HEK293T (cell line): ENCODE measurements around the gene HSPA4.

Experiments
- ARNT ChIP-seq: fragments of 450-650 bp; IDR thresholded peaks from 2 replicates; pipeline ENCODE4 v1.6.1; 2017; ENCODE audit warnings: mild to moderate bottlenecking
- BHLHE40 ChIP-seq: fragments of 450-650 bp; IDR thresholded peaks from 2 replicates; pipeline ENCODE4 v1.6.1; 2016; ENCODE audit warnings: mild to moderate bottlenecking, moderate library complexity, borderline replicate concordance
- ELF4 ChIP-seq: fragments of 450-650 bp; IDR thresholded peaks from 2 replicates; pipeline ENCODE4 v1.6.1; 2017; ENCODE audit warnings: antibody characterized with exemption
- FOXK2 ChIP-seq: fragments of 450-650 bp; IDR thresholded peaks from 2 replicates; pipeline ENCODE4 v1.6.1; 2016; ENCODE audit warnings: mild to moderate bottlenecking
- FOXM1 ChIP-seq: fragments of 450-650 bp; IDR thresholded peaks from 2 replicates; pipeline ENCODE4 v1.6.1; 2017; ENCODE audit warnings: mild to moderate bottlenecking, borderline replicate concordance
- LEF1 ChIP-seq: fragments of 450-650 bp; IDR thresholded peaks from 2 replicates; pipeline ENCODE4 v1.6.1; 2017; ENCODE audit warnings: mild to moderate bottlenecking, borderline replicate concordance
- NFRKB ChIP-seq: fragments of 450-650 bp; IDR thresholded peaks from 2 replicates; pipeline ENCODE4 v1.6.1; 2016; ENCODE audit warnings: mild to moderate bottlenecking, moderate library complexity
- SP1 ChIP-seq: fragments of 450-650 bp; IDR thresholded peaks from 2 replicates; pipeline ENCODE4 v1.6.1; 2017
- TARDBP ChIP-seq: fragments of 450-650 bp; IDR thresholded peaks from 2 replicates; pipeline ENCODE4 v1.6.1; 2016
- TF ChIP-seq, protein P1 (sequence below): fragments of 450-650 bp; IDR thresholded peaks from 2 replicates; pipeline ENCODE4 v1.6.1; 2016

- TF ChIP-seq FOXK2 = no peak
- no peak for TF ChIP-seq ELF4
- TF ChIP-seq LEF1 = no peak
- no peak for TF ChIP-seq TARDBP
- no peak for TF ChIP-seq FOXM1
- no peak for TF ChIP-seq BHLHE40
- TF ChIP-seq, protein P1, sequence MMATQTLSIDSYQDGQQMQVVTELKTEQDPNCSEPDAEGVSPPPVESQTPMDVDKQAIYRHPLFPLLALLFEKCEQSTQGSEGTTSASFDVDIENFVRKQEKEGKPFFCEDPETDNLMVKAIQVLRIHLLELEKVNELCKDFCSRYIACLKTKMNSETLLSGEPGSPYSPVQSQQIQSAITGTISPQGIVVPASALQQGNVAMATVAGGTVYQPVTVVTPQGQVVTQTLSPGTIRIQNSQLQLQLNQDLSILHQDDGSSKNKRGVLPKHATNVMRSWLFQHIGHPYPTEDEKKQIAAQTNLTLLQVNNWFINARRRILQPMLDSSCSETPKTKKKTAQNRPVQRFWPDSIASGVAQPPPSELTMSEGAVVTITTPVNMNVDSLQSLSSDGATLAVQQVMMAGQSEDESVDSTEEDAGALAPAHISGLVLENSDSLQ = no peak
- TF ChIP-seq NFRKB = no peak
- TF ChIP-seq SP1 = no peak
- TF ChIP-seq ARNT = no peak
Measured at GRCh38 chr5:133059621-133060020, 7.8 kb downstream of the HSPA4 start.
